Measurements from ENCODE around the gene PTPN2. TPM values are rescaled to one million over a fixed set of nuclear protein-coding genes. Genes with fewer than 3 reads are reported as not detected.
"Not testable (repeated sequence)": the region's sequence is repeated elsewhere in the genome, so short reads cannot be mapped to it uniquely, and the experiment has no call there.

The PTPN2 gene
- total and polyA plus RNA-seq, 4 donors, result 26.6 to 52.9 (median 37.4) TPM

GRCh38 chr18:12758566-12758965 is 125.5 kb downstream of the PTPN2 start:
- peak in 1 of 2 donors; percentile 1 for DNase-seq
- H3K4me3 ChIP-seq (ENCODE audit: low read length in 2 of 2); ATAC-seq (ENCODE audit: low FRiP score); intact Hi-C loops (cut with DNase I); H3K27me3 ChIP-seq (ENCODE audit: control insufficient read depth in 1 of 2, insufficient read depth in 2 of 2, low read length in 1 of 2); H3K27ac ChIP-seq (ENCODE audit: low read depth in 1 of 2, low read length in 2 of 2); H3K36me3 ChIP-seq (ENCODE audit: control insufficient read depth in 1 of 2, insufficient read depth in 2 of 2, low read length in 1 of 2); H3K4me1 ChIP-seq (ENCODE audit: control insufficient read depth in 1 of 2, insufficient read depth in 2 of 2, low read length in 2 of 2); H3K9me3 ChIP-seq (ENCODE audit: control insufficient read depth, low read length): not testable (repeated sequence)
- WGBS, 2 donors, result 87 to 89% methylated on average over 3 of the region's 3 CpGs

GRCh38 chr18:12756619-12757239 is 127.3 kb downstream of the PTPN2 start:
- H3K27ac ChIP-seq (ENCODE audit: low read depth in 1 of 2, low read length in 2 of 2); intact Hi-C loops (cut with DNase I); H3K9me3 ChIP-seq (ENCODE audit: control insufficient read depth, low read length); ATAC-seq (ENCODE audit: low FRiP score); H3K4me1 ChIP-seq (ENCODE audit: control insufficient read depth in 1 of 2, insufficient read depth in 2 of 2, low read length in 2 of 2); H3K36me3 ChIP-seq (ENCODE audit: control insufficient read depth in 1 of 2, insufficient read depth in 2 of 2, low read length in 1 of 2); DNase-seq; H3K27me3 ChIP-seq (ENCODE audit: control insufficient read depth in 1 of 2, insufficient read depth in 2 of 2, low read length in 1 of 2); H3K4me3 ChIP-seq (ENCODE audit: low read length in 2 of 2): not testable (repeated sequence)
- 95 to 97% methylated on average over 14 of the region's 14 CpGs for WGBS, 2 donors

GRCh38 chr18:12755606-12756005 is 128.4 kb downstream of the PTPN2 start:
- ATAC-seq (ENCODE audit: low FRiP score); H3K27me3 ChIP-seq (ENCODE audit: control insufficient read depth in 1 of 2, insufficient read depth in 2 of 2, low read length in 1 of 2); intact Hi-C loops (cut with DNase I); H3K27ac ChIP-seq (ENCODE audit: low read depth in 1 of 2, low read length in 2 of 2); H3K9me3 ChIP-seq (ENCODE audit: control insufficient read depth, low read length); H3K36me3 ChIP-seq (ENCODE audit: control insufficient read depth in 1 of 2, insufficient read depth in 2 of 2, low read length in 1 of 2); H3K4me3 ChIP-seq (ENCODE audit: low read length in 2 of 2); DNase-seq; H3K4me1 ChIP-seq (ENCODE audit: control insufficient read depth in 1 of 2, insufficient read depth in 2 of 2, low read length in 2 of 2): not testable (repeated sequence)
- 97 to 99% methylated on average over 6 of the region's 6 CpGs for WGBS, 2 donors

- intact Hi-C loops (cut with DNase I), result no loop called here
- H3K4me3 ChIP-seq (ENCODE audit: low read length in 2 of 2), result no peak overlapping the region
- no peaks in the 10 kb centered on the region for H3K36me3 ChIP-seq (ENCODE audit: control insufficient read depth in 1 of 2, insufficient read depth in 2 of 2, low read length in 1 of 2)
- DNase-seq (no peak), ATAC-seq (ENCODE audit: low FRiP score) (no peak)
- WGBS, 2 donors, result 89 to 91% methylated on average over 6 of the region's 6 CpGs
- H3K4me1 ChIP-seq (ENCODE audit: control insufficient read depth in 1 of 2, insufficient read depth in 2 of 2, low read length in 2 of 2), result no peaks in the 10 kb centered on the region
- H3K9me3 ChIP-seq (ENCODE audit: control insufficient read depth, low read length), result no peaks in the 10 kb centered on the region
- H3K27ac ChIP-seq (ENCODE audit: low read depth in 1 of 2, low read length in 2 of 2), result no peak overlapping the region
- no peaks in the 10 kb centered on the region for H3K27me3 ChIP-seq (ENCODE audit: control insufficient read depth in 1 of 2, insufficient read depth in 2 of 2, low read length in 1 of 2)
Observed at GRCh38 chr18:12754511-12754910, 129.5 kb downstream of the PTPN2 start.

GRCh38 chr18:12751891-12752290 is 132.1 kb downstream of the PTPN2 start:
- 90 to 94% methylated on average over 4 of the region's 4 CpGs for WGBS, 2 donors
- DNase-seq (no peak), ATAC-seq (ENCODE audit: low FRiP score) (no peak)
- Histone ChIP-seq H3K36me3 (ENCODE audit: control insufficient read depth in 1 of 2, insufficient read depth in 2 of 2, low read length in 1 of 2) (no peaks in the 10 kb centered on the region), H3K27me3 (ENCODE audit: control insufficient read depth in 1 of 2, insufficient read depth in 2 of 2, low read length in 1 of 2) (no peaks in the 10 kb centered on the region), H3K4me1 (ENCODE audit: control insufficient read depth in 1 of 2, insufficient read depth in 2 of 2, low read length in 2 of 2) (no peaks in the 10 kb centered on the region), H3K4me3 (ENCODE audit: low read length in 2 of 2) (no peak overlapping the region), H3K27ac (ENCODE audit: low read depth in 1 of 2, low read length in 2 of 2) (no peak overlapping the region), H3K9me3 (ENCODE audit: control insufficient read depth, low read length) (no peaks in the 10 kb centered on the region)
- intact Hi-C loops (cut with DNase I), result no loop called here

GRCh38 chr18:12751503-12751884 is 132.5 kb downstream of the PTPN2 start:
- no peak overlapping the region for H3K27ac ChIP-seq (ENCODE audit: low read depth in 1 of 2, low read length in 2 of 2)
- no peaks in the 10 kb centered on the region for H3K36me3 ChIP-seq (ENCODE audit: control insufficient read depth in 1 of 2, insufficient read depth in 2 of 2, low read length in 1 of 2)
- H3K4me3 ChIP-seq (ENCODE audit: low read length in 2 of 2), result no peak overlapping the region
- 94 to 95% methylated on average over 5 of the region's 5 CpGs for WGBS, 2 donors
- no peaks in the 10 kb centered on the region for H3K27me3 ChIP-seq (ENCODE audit: control insufficient read depth in 1 of 2, insufficient read depth in 2 of 2, low read length in 1 of 2)
- DNase-seq (no peak), ATAC-seq (ENCODE audit: low FRiP score) (no peak)
- H3K9me3 ChIP-seq (ENCODE audit: control insufficient read depth, low read length), result no peaks in the 10 kb centered on the region
- no peaks in the 10 kb centered on the region for H3K4me1 ChIP-seq (ENCODE audit: control insufficient read depth in 1 of 2, insufficient read depth in 2 of 2, low read length in 2 of 2)
- intact Hi-C loops (cut with DNase I), result no loop called here

GRCh38 chr18:12750715-12751502 is 133.1 kb downstream of the PTPN2 start:
- H3K4me3 ChIP-seq (ENCODE audit: low read length in 2 of 2), result no peak overlapping the region
- H3K4me1 ChIP-seq (ENCODE audit: control insufficient read depth in 1 of 2, insufficient read depth in 2 of 2, low read length in 2 of 2), result no peaks in the 10 kb centered on the region
- H3K36me3 ChIP-seq (ENCODE audit: control insufficient read depth in 1 of 2, insufficient read depth in 2 of 2, low read length in 1 of 2), result no peaks in the 10 kb centered on the region
- no peaks in the 10 kb centered on the region for H3K9me3 ChIP-seq (ENCODE audit: control insufficient read depth, low read length)
- no peak for DNase-seq
- peak overlapping the region in 1 of 2 donors; percentile 5 for H3K27ac ChIP-seq (ENCODE audit: low read depth in 1 of 2, low read length in 2 of 2)
- WGBS, 2 donors, result 83 to 85% methylated on average over 18 of the region's 18 CpGs
- no peaks in the 10 kb centered on the region for H3K27me3 ChIP-seq (ENCODE audit: control insufficient read depth in 1 of 2, insufficient read depth in 2 of 2, low read length in 1 of 2)
- ATAC-seq (ENCODE audit: low FRiP score), result peak; percentile 20
- intact Hi-C loops (cut with DNase I), result no loop called here

GRCh38 chr18:12750076-12750714 is 133.8 kb downstream of the PTPN2 start:
- DNase-seq, result no peak
- H3K4me3 ChIP-seq (ENCODE audit: low read length in 2 of 2), result no peak overlapping the region
- H3K9me3 ChIP-seq (ENCODE audit: control insufficient read depth, low read length), result no peaks in the 10 kb centered on the region
- intact Hi-C loops (cut with DNase I), result no loop called here
- 20 to 46% methylated on average over 14 of the region's 14 CpGs for WGBS, 2 donors
- H3K36me3 ChIP-seq (ENCODE audit: control insufficient read depth in 1 of 2, insufficient read depth in 2 of 2, low read length in 1 of 2), result no peaks in the 10 kb centered on the region
- H3K27ac ChIP-seq (ENCODE audit: low read depth in 1 of 2, low read length in 2 of 2), result peak overlapping the region in 1 of 2 donors; percentile 74
- no peak for ATAC-seq (ENCODE audit: low FRiP score)
- H3K27me3 ChIP-seq (ENCODE audit: control insufficient read depth in 1 of 2, insufficient read depth in 2 of 2, low read length in 1 of 2), result no peaks in the 10 kb centered on the region
- no peaks in the 10 kb centered on the region for H3K4me1 ChIP-seq (ENCODE audit: control insufficient read depth in 1 of 2, insufficient read depth in 2 of 2, low read length in 2 of 2)

Data from aorta (tissue), 5 donors.